Measurements from ENCODE around the gene ZFP57.
"Not testable (repeated sequence)": the region's sequence is repeated elsewhere in the genome, so short reads cannot be mapped to it uniquely, and the experiment has no call there.

DNA sequence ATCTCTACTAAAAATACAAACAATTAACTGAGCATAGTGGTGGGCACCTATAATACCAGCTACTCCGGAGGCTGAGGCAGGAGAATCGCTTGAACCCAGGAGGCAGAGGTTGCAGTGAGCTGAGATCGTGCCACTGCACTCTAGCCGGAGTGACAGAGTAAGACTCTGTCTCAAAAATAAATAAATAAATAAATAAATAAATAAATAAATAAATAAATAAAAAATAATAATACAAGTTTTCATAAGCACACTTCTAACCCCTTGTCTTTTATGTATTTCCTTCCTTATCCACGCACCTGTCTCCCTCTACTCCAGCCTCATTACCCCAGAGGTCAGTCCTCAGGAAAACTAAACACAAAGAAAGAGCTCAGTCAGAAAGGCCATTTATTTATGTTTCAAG, 8.8 kb downstream of the ZFP57 start:
- TF ChIP-seq, protein P1, sequence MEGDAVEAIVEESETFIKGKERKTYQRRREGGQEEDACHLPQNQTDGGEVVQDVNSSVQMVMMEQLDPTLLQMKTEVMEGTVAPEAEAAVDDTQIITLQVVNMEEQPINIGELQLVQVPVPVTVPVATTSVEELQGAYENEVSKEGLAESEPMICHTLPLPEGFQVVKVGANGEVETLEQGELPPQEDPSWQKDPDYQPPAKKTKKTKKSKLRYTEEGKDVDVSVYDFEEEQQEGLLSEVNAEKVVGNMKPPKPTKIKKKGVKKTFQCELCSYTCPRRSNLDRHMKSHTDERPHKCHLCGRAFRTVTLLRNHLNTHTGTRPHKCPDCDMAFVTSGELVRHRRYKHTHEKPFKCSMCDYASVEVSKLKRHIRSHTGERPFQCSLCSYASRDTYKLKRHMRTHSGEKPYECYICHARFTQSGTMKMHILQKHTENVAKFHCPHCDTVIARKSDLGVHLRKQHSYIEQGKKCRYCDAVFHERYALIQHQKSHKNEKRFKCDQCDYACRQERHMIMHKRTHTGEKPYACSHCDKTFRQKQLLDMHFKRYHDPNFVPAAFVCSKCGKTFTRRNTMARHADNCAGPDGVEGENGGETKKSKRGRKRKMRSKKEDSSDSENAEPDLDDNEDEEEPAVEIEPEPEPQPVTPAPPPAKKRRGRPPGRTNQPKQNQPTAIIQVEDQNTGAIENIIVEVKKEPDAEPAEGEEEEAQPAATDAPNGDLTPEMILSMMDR (IDR thresholded peaks at IDR 0.05; ENCODE audit: low read length) = not testable (repeated sequence)
- TF ChIP-seq EZH2 (optimal IDR thresholded peaks at IDR 0.05; ENCODE audit: low read depth, low read length); EZH2phosphoT487 (IDR thresholded peaks at IDR 0.05; ENCODE audit: low read length): not testable (repeated sequence)

Data from MM.1S (cell line).